Liver (tissue), 9 donors: ENCODE measurements around the gene BLACAT1. TPM values are rescaled to one million over a fixed set of nuclear protein-coding genes. Genes with fewer than 3 reads are reported as not detected.
"Not testable (repeated sequence)": the region's sequence is repeated elsewhere in the genome, so short reads cannot be mapped to it uniquely, and the experiment has no call there.

Experiments used
- DNase-seq: peaks from one replicate; pipeline ENCODE4 v3.0.0-alpha.2; 2017; ENCODE audit warnings: low spot score
- H3K27ac ChIP-seq, 2 donors: one replicate each; pipeline ENCODE4 v1.7.0; 2013; ENCODE audit warnings: inconsistent platforms in 2 of 2, low read length in 2 of 2, control low read depth in 1 of 2, low read depth in 1 of 2, mild to moderate bottlenecking in 1 of 2
- H3K27me3 ChIP-seq, 4 donors: one replicate each; pipeline versions ENCODE4 v1.6.1 to v1.7.0; 2013; ENCODE audit warnings: low read length in 3 of 4, inconsistent platforms in 1 of 4, mild to moderate bottlenecking in 1 of 4, moderate library complexity in 1 of 4; ENCODE audit not compliant: control insufficient read depth in 4 of 4, insufficient read depth in 4 of 4
- H3K36me3 ChIP-seq, 4 donors: one replicate each; pipeline versions ENCODE4 v1.6.1 to v1.7.0; 2013; ENCODE audit warnings: low read length in 3 of 4, mild to moderate bottlenecking in 3 of 4, low read depth in 1 of 4, moderate library complexity in 1 of 4; ENCODE audit not compliant: control insufficient read depth in 4 of 4, insufficient read depth in 3 of 4
- H3K4me1 ChIP-seq, 4 donors: one replicate each; pipeline versions ENCODE4 v1.6.1 to v1.7.0; 2013; ENCODE audit warnings: low read length in 3 of 4, mild to moderate bottlenecking in 3 of 4, moderate library complexity in 1 of 4; ENCODE audit not compliant: control insufficient read depth in 4 of 4, insufficient read depth in 4 of 4
- H3K4me3 ChIP-seq, 3 donors: one replicate each; pipeline versions ENCODE4 v1.6.1 to v1.7.0; 2013; ENCODE audit warnings: low read length in 3 of 3, control low read depth in 1 of 3, low read depth in 1 of 3, mild to moderate bottlenecking in 1 of 3
- H3K9ac ChIP-seq, 2 donors: one replicate each; pipeline ENCODE4 v1.7.0; 2013; ENCODE audit warnings: low read length in 2 of 2, mild to moderate bottlenecking in 2 of 2, moderate library complexity in 2 of 2, control low read depth in 1 of 2, low read depth in 1 of 2
- H3K9me3 ChIP-seq, 4 donors: one replicate each; pipeline versions ENCODE4 v1.6.1 to v1.7.0; 2013; ENCODE audit warnings: low read length in 3 of 4; ENCODE audit not compliant: control insufficient read depth in 4 of 4
- EGR1 ChIP-seq, 2 donors: IDR thresholded peaks; 2 replicates each; pipeline ENCODE4 v1.6.1; 2016 to 2018; ENCODE audit warnings: antibody characterized with exemption in 2 of 2, low read depth in 2 of 2
- FOXA2 ChIP-seq: IDR thresholded peaks from 2 replicates; pipeline ENCODE4 v1.6.1; 2016; ENCODE audit warnings: antibody characterized with exemption
- HNF4A ChIP-seq, 2 donors: conservative IDR thresholded peaks; 2 replicates each; pipeline ENCODE4 v1.6.1; 2016; ENCODE audit warnings: antibody characterized with exemption in 2 of 2, mild to moderate bottlenecking in 2 of 2
- HNF4G ChIP-seq: IDR thresholded peaks from 2 replicates; pipeline ENCODE4 v1.6.1; 2016; ENCODE audit warnings: antibody characterized with exemption
- JUND ChIP-seq, 2 donors: IDR thresholded peaks; 2 replicates each; pipeline ENCODE4 v1.6.1; 2016; ENCODE audit warnings: antibody characterized with exemption in 2 of 2
- RAD21 ChIP-seq, 2 donors: IDR thresholded peaks; 2 replicates each; pipeline ENCODE4 v1.6.1; 2016; ENCODE audit warnings: antibody characterized with exemption in 2 of 2, mild to moderate bottlenecking in 2 of 2
- RXRA ChIP-seq, 2 donors: IDR thresholded peaks; 2 replicates each; pipeline ENCODE4 v1.6.1; 2017 to 2018; ENCODE audit warnings: antibody characterized with exemption in 2 of 2, mild to moderate bottlenecking in 1 of 2
- WGBS: extraction: QIAGEN DNeasy Blood & Tissue Kit; methylation state at CpG from one replicate; pipeline ENCODE4 v1.1.7; 2013; 5-methylcytosine and 5-hydroxymethylcytosine counted together
- polyA plus RNA-seq, 2 donors: library from polyadenylated mRNA; stranded (reverse) in 1 of 2; unstranded in 1 of 2; fragments of 200-250 nt in 1 of 2; fragments of >200 nt in 1 of 2; fragmentation: Nextera tagmentation in 1 of 2; extraction: Ambion mirVana in 1 of 2; gene quantifications; one replicate each; pipeline versions ENCODE4 v1.2.1 to v1.2.3, GENCODE V29; 2013 to 2015
- total RNA-seq, 2 donors: library from RNA; depleted of rRNA; stranded (reverse); fragments of >200 nt; gene quantifications; one replicate each; pipeline ENCODE4 v1.2.3, GENCODE V29; 2014
- TF ChIP-seq, protein P1 (sequence below): IDR thresholded peaks from 2 replicates; pipeline ENCODE4 v1.6.1; 2016; ENCODE audit warnings: antibody characterized with exemption
- TF ChIP-seq, protein P2 (sequence below): IDR thresholded peaks from 2 replicates; pipeline ENCODE4 v1.6.1; 2016; ENCODE audit warnings: antibody characterized with exemption, mild to moderate bottlenecking
- TF ChIP-seq, protein P3 (sequence below): fragments of 150-350 bp; IDR thresholded peaks from 2 replicates; pipeline ENCODE4 v1.5.1; 2017; ENCODE audit warnings: improper control_type of control experiment, low read depth, low read length; ENCODE audit not compliant: missing input control
- donor health status: healthy.
- donor health status: healthy.
- donor health status: healthy.
- donor health status: healthy.
- donor health status: healthy.

Gene BLACAT1
- total and polyA plus RNA-seq, 4 donors: not detected

DNA sequence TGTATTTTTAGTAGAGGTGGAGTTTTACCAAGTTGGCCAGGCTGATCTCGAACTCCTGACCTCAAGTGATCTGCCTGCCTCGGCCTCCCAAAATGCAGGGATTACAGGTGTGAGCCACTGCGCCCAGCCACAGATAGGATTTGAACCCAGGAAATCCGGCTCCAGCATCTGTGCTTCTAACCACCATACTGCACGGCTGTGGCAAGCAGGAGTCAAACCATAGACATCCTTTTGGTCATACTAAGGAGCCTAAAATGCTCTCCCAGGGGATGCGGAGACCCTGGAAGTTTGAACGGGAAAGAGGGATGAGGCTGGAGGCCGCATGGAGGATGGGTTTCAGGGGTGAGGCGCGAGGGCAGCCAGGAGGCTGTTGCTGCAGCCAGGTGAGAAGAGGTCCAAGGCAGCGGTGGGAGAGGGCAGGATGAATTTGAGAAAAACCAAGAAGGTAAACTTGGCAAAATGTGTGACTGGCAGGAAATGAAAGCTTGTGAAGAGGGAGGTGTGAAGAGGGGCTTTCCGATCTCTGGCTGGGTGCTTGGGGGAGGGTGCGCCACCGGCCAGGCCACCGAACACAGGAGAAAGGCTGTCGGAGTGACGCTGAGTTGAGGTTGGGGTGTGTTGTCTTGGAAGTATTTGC is 24.6 kb upstream of the BLACAT1 start:
- Histone ChIP-seq H3K36me3 (no peaks in the 10 kb centered on the region), H3K4me3 (no peak overlapping the region), H3K9ac (no peak overlapping the region), H3K4me1 (peaks cover 0 to 2% (median 0%) of the 10 kb centered on the region in 4 donors), H3K27me3 (peaks cover 0 to 11% (median 3%) of the 10 kb centered on the region in 4 donors), H3K9me3 (peaks cover 0 to 6% (median 0%) of the 10 kb centered on the region in 4 donors), H3K27ac (no peak overlapping the region)
- DNase-seq: no peak
- 53% methylated on average over 17 of the region's 17 CpGs for WGBS
- TF ChIP-seq, protein P1, sequence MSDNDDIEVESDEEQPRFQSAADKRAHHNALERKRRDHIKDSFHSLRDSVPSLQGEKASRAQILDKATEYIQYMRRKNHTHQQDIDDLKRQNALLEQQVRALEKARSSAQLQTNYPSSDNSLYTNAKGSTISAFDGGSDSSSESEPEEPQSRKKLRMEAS: no peak
- TF ChIP-seq HNF4G (no peak), RXRA (IDR thresholded peaks at IDR 0.05) (no peak), FOXA2 (no peak), JUND (IDR thresholded peaks at IDR 0.05) (no peak)

DNA sequence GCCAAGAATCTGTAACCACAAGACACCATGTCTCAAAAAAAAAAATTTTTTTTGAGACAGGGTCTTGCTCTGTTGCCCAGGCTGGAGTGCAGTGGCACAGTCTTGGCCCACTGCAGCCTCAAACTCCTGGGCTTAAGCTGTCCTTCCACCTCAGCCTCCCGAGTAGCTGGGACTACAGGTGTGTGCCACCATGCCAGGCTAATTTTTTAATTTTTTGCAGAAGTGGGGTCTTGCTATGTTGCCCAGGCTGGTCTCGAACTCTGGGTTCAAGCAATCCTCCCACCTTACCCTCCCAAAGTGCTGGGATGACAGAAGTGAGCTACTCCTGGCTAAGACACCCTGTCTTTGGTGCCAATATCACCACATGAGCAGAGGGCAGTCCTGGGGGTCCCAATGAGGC is 23.1 kb upstream of the BLACAT1 start:
- H3K27me3 ChIP-seq: peaks cover 0 to 11% (median 3%) of the 10 kb centered on the region in 4 donors
- 84% methylated on average over 2 of the region's 2 CpGs for WGBS
- not testable (repeated sequence) for H3K9ac ChIP-seq, H3K4me3 ChIP-seq, DNase-seq, H3K4me1 ChIP-seq, H3K27ac ChIP-seq, H3K36me3 ChIP-seq
- peaks cover 0 to 15% (median 2%) of the 10 kb centered on the region in 4 donors for H3K9me3 ChIP-seq

DNA sequence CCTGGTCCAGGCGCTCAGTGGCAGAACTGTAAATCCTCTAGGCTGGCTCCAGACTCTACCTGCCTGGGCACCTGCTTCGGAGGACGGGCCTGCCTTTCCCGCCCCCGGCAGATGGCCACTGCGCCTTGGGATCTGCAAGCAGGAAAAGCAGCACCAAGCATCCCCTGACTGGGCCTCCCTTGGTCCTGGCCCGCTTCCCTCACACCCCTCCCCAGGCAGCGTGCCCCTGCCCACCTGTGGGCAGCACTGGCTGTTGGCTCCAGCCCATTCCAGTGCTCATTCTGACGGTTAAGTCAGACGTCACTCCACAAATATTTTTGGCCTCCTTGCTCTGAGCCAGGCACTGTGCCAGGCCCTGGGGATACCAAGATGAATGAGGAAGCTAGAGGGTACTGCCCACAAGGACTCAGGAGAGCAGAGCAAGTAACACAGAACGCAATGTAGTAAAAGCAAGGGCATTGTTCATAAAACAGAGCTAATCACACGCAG is 22.0 kb upstream of the BLACAT1 start:
- 79% methylated on average over 12 of the region's 12 CpGs for WGBS
- no peaks in the 10 kb centered on the region for H3K36me3 ChIP-seq
- H3K27me3 ChIP-seq: peaks cover 0 to 11% (median 3%) of the 10 kb centered on the region in 4 donors
- no peak for DNase-seq
- peaks cover 0 to 15% (median 2%) of the 10 kb centered on the region in 4 donors for H3K9me3 ChIP-seq
- H3K27ac ChIP-seq: no peak overlapping the region
- no peaks in the 10 kb centered on the region for H3K4me1 ChIP-seq
- no peak overlapping the region for H3K4me3 ChIP-seq
- no peak for TF ChIP-seq JUND (IDR thresholded peaks at IDR 0.05)
- no peak for TF ChIP-seq RAD21 (IDR thresholded peaks at IDR 0.05)
- TF ChIP-seq, protein P2, sequence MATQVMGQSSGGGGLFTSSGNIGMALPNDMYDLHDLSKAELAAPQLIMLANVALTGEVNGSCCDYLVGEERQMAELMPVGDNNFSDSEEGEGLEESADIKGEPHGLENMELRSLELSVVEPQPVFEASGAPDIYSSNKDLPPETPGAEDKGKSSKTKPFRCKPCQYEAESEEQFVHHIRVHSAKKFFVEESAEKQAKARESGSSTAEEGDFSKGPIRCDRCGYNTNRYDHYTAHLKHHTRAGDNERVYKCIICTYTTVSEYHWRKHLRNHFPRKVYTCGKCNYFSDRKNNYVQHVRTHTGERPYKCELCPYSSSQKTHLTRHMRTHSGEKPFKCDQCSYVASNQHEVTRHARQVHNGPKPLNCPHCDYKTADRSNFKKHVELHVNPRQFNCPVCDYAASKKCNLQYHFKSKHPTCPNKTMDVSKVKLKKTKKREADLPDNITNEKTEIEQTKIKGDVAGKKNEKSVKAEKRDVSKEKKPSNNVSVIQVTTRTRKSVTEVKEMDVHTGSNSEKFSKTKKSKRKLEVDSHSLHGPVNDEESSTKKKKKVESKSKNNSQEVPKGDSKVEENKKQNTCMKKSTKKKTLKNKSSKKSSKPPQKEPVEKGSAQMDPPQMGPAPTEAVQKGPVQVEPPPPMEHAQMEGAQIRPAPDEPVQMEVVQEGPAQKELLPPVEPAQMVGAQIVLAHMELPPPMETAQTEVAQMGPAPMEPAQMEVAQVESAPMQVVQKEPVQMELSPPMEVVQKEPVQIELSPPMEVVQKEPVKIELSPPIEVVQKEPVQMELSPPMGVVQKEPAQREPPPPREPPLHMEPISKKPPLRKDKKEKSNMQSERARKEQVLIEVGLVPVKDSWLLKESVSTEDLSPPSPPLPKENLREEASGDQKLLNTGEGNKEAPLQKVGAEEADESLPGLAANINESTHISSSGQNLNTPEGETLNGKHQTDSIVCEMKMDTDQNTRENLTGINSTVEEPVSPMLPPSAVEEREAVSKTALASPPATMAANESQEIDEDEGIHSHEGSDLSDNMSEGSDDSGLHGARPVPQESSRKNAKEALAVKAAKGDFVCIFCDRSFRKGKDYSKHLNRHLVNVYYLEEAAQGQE: no peak
- TF ChIP-seq, protein P3, sequence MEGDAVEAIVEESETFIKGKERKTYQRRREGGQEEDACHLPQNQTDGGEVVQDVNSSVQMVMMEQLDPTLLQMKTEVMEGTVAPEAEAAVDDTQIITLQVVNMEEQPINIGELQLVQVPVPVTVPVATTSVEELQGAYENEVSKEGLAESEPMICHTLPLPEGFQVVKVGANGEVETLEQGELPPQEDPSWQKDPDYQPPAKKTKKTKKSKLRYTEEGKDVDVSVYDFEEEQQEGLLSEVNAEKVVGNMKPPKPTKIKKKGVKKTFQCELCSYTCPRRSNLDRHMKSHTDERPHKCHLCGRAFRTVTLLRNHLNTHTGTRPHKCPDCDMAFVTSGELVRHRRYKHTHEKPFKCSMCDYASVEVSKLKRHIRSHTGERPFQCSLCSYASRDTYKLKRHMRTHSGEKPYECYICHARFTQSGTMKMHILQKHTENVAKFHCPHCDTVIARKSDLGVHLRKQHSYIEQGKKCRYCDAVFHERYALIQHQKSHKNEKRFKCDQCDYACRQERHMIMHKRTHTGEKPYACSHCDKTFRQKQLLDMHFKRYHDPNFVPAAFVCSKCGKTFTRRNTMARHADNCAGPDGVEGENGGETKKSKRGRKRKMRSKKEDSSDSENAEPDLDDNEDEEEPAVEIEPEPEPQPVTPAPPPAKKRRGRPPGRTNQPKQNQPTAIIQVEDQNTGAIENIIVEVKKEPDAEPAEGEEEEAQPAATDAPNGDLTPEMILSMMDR: no peak
- TF ChIP-seq, protein P1: no peak
- no peak for TF ChIP-seq HNF4A (conservative IDR thresholded peaks at IDR 0.05)
- no peak for TF ChIP-seq EGR1 (IDR thresholded peaks at IDR 0.05; ENCODE audit: low read depth in 2 of 2)
- TF ChIP-seq HNF4G: no peak
- H3K9ac ChIP-seq: no peak overlapping the region
